HCT116 (cell line): Measurements from ENCODE around the gene CEP41. TPM values are rescaled to one million over a fixed set of nuclear protein-coding genes. Genes with fewer than 3 reads are reported as not detected.

ENCODE experiments used
- ATAC-seq: fragments of 200-7000 bp; cut with Tn5 transposase; 2 replicates; pipeline ENCODE4 v1.9.1; 2020; ENCODE audit warnings: mild to moderate bottlenecking, moderate library complexity
- BruUV-seq: library from RNA; stranded (reverse); fragments of 400-500 nt; replicated peaks from 2 replicates; lab custom pipeline; 2021; lab: Mats Ljungman, UMichigan
- CTCF ChIA-PET: fragments of 300-600 bp; sonication (Branson Sonifier 250); formaldehyde crosslinking; loops from one replicate; lab custom pipeline; 2021; ENCODE audit warnings: antibody characterized with exemption; lab: Charles Lee
- POLR2A ChIA-PET: fragments of 300-600, 350-600 bp; sonication (Branson Sonifier 250); formaldehyde crosslinking; loops from one replicate; lab custom pipeline; 2021; ENCODE audit warnings: antibody characterized with exemption; lab: Charles Lee
- RAD21 ChIA-PET, 2 experiments: fragments of 300-600 bp; sonication (Branson Sonifier 250); formaldehyde crosslinking; loops; one replicate each; lab custom pipeline; 2023; ENCODE audit warnings: low total read pairs in 2 of 2; ENCODE audit not compliant: uncharacterized antibody in 2 of 2, unreplicated experiment in 2 of 2, low non-redundant PET in 1 of 2; lab: Charles Lee
- DNase-seq: peaks from one replicate; pipeline ENCODE4 v3.0.0-alpha.2; 2010; ENCODE audit warnings: low read depth, low spot score
- H2AFZ ChIP-seq: fragments of 200-600 bp; shearing (Covaris generic), sonication (generic); 2 replicates; pipeline ENCODE4 v1.6.1; 2017; ENCODE audit warnings: low read depth, mixed run types, mixed read lengths, antibody characterized with exemption, low read length; ENCODE audit not compliant: poor library complexity, severe bottlenecking
- H3K27ac ChIP-seq: 2 replicates; pipeline ENCODE4 v1.5.1; 2012; ENCODE audit warnings: low read depth, low read length
- H3K27me3 ChIP-seq: fragments of 200-600 bp; sonication (generic); 2 replicates; pipeline ENCODE4 v1.6.1; 2016; ENCODE audit warnings: mixed run types, low read length, mixed read lengths; ENCODE audit not compliant: insufficient read depth
- H3K36me3 ChIP-seq, 2 experiments: fragments of 200-500 bp in 1 of 2; fragments of 200-600 bp in 1 of 2; sonication (Bioruptor generic) in 1 of 2; sonication (generic) in 1 of 2; 2 replicates each; pipeline versions ENCODE4 v1.5.1 to v1.6.1; 2014 to 2016; ENCODE audit warnings: low read length in 2 of 2, inconsistent platforms in 1 of 2, mixed read lengths in 1 of 2, mixed run types in 1 of 2; ENCODE audit not compliant: insufficient read depth in 2 of 2, control insufficient read depth in 1 of 2
- H3K4me1 ChIP-seq, 2 experiments: fragments of 200-600 bp in 1 of 2; sonication (generic) in 1 of 2; 2 replicates each; pipeline versions ENCODE4 v1.5.1 to v1.6.1; 2012 to 2017; ENCODE audit warnings: low read length in 2 of 2, inconsistent platforms in 1 of 2, mild to moderate bottlenecking in 1 of 2, mixed read lengths in 1 of 2, mixed run types in 1 of 2, moderate library complexity in 1 of 2; ENCODE audit not compliant: insufficient read depth in 2 of 2, control insufficient read depth in 1 of 2
- H3K4me2 ChIP-seq: fragments of 200-600 bp; sonication (generic); 2 replicates; pipeline ENCODE4 v1.6.1; 2017; ENCODE audit warnings: mixed run types, low read length, mixed read lengths
- H3K4me3 ChIP-seq, 2 experiments: fragments of 200-600 bp in 1 of 2; sonication (generic) in 1 of 2; replicated peaks in 1 of 2; 2 replicates each; pipeline ENCODE4 v1.5.1; 2011 to 2016; ENCODE audit warnings: low read length in 2 of 2, control low read depth in 1 of 2, low read depth in 1 of 2, mild to moderate bottlenecking in 1 of 2, mixed read lengths in 1 of 2, mixed run types in 1 of 2
- H3K79me2 ChIP-seq: fragments of 200-600 bp; sonication (generic); 2 replicates; pipeline ENCODE4 v1.6.1; 2017; ENCODE audit warnings: mild to moderate bottlenecking, mixed run types, low read length, moderate library complexity, mixed read lengths; ENCODE audit not compliant: insufficient read depth
- H3K9ac ChIP-seq: fragments of 200-600 bp; sonication (generic); 2 replicates; pipeline ENCODE4 v1.6.1; 2016; ENCODE audit warnings: low read length, mixed read lengths
- H3K9me2 ChIP-seq: fragments of 200-600 bp; sonication (generic), shearing (Covaris generic); 2 replicates; pipeline ENCODE4 v1.6.1; 2017; ENCODE audit warnings: mixed run types, mild to moderate bottlenecking, moderate library complexity; ENCODE audit not compliant: insufficient read depth
- H3K9me3 ChIP-seq, 2 experiments: fragments of 200-500 bp in 1 of 2; fragments of 200-600 bp in 1 of 2; sonication (Bioruptor generic) in 1 of 2; sonication (generic) in 1 of 2; 2 replicates each; pipeline ENCODE4 v1.6.1; 2014 to 2017; ENCODE audit warnings: low read length in 2 of 2, mixed read lengths in 2 of 2, inconsistent platforms in 1 of 2, low read depth in 1 of 2, mild to moderate bottlenecking in 1 of 2, mixed run types in 1 of 2, moderate library complexity in 1 of 2; ENCODE audit not compliant: control insufficient read depth in 1 of 2, insufficient read depth in 1 of 2
- H4K20me1 ChIP-seq: fragments of 200-600 bp; sonication (generic), shearing (Covaris generic); 2 replicates; pipeline ENCODE4 v1.6.1; 2017; ENCODE audit warnings: mixed run types, mild to moderate bottlenecking, moderate library complexity; ENCODE audit not compliant: insufficient read depth
- CBX3 ChIP-seq: IDR thresholded peaks from 2 replicates; pipeline ENCODE4 v1.6.1; 2012; ENCODE audit warnings: low read depth
- CEBPB ChIP-seq: IDR thresholded peaks from 2 replicates; pipeline ENCODE4 v1.6.1; 2012; ENCODE audit warnings: low read depth
- EGR1 ChIP-seq: IDR thresholded peaks from 2 replicates; pipeline ENCODE4 v1.6.1; 2012; ENCODE audit warnings: low read depth
- ELF1 ChIP-seq: IDR thresholded peaks from 2 replicates; pipeline ENCODE4 v1.6.1; 2012; ENCODE audit warnings: low read depth, borderline replicate concordance
- EZH2 ChIP-seq: fragments of 200-600 bp; sonication (generic); IDR thresholded peaks from 2 replicates; pipeline ENCODE4 v1.6.1; 2017; ENCODE audit warnings: antibody characterized with exemption, mixed run types
- JUND ChIP-seq: IDR thresholded peaks from 2 replicates; pipeline ENCODE4 v1.6.1; 2012
- POLR2AphosphoS5 ChIP-seq: IDR thresholded peaks from 2 replicates; pipeline ENCODE4 v1.6.1; 2011; ENCODE audit warnings: mild to moderate bottlenecking, low read depth, low read length, moderate library complexity
- SRF ChIP-seq: IDR thresholded peaks from 2 replicates; pipeline ENCODE4 v1.6.1; 2012; ENCODE audit warnings: low read depth
- YY1 ChIP-seq: IDR thresholded peaks from 2 replicates; pipeline ENCODE4 v1.6.1; 2011; ENCODE audit warnings: low read length, low read depth, moderate library complexity, mild to moderate bottlenecking; ENCODE audit not compliant: insufficient replicate concordance; ENCODE audit errors: extremely low read depth
- ZFX ChIP-seq: fragments of 450-650 bp; IDR thresholded peaks from 2 replicates; pipeline ENCODE4 v1.6.1; 2017
- ZNF274 ChIP-seq: fragments of 200-500 bp; sonication (Bioruptor generic); IDR thresholded peaks from 2 replicates; pipeline ENCODE4 v1.6.1; 2014; ENCODE audit warnings: mild to moderate bottlenecking, low read depth, low read length, inconsistent platforms
- intact Hi-C: fragments of 100-400 bp; cut with micrococcal nuclease; formaldehyde crosslinking; loops from 2 replicates; pipeline ENCODE4 v1.10.0; 2022
- total RNA-seq: library from RNA; stranded (reverse); gene quantifications from one replicate; pipeline ENCODE4 v1.2.1, GENCODE V29; 2021; ENCODE audit not compliant: unreplicated experiment
- TF ChIP-seq, protein P1 (sequence below): IDR thresholded peaks from 2 replicates; pipeline ENCODE4 v1.6.1; 2012
- TF ChIP-seq, protein P2 (sequence below): IDR thresholded peaks from 2 replicates; pipeline ENCODE4 v1.6.1; 2011; ENCODE audit warnings: mild to moderate bottlenecking, low read length, moderate library complexity; ENCODE audit not compliant: insufficient replicate concordance; ENCODE audit errors: extremely low read depth
- TF ChIP-seq, protein P3 (sequence below): IDR thresholded peaks from 2 replicates; pipeline ENCODE4 v1.6.1; 2012
- TF ChIP-seq, protein P4 (sequence below), 3 experiments: fragments of 200-600 bp in 1 of 3; sonication (generic) in 1 of 3; IDR thresholded peaks in 2 of 3; conservative IDR thresholded peaks in 1 of 3; 2 replicates each; pipeline ENCODE4 v1.5.1; 2012 to 2017; ENCODE audit warnings: low read depth in 2 of 3, low read length in 2 of 3, antibody characterized with exemption in 1 of 3, borderline replicate concordance in 1 of 3, control low read depth in 1 of 3, mild to moderate bottlenecking in 1 of 3, mixed read lengths in 1 of 3, mixed run types in 1 of 3, moderate library complexity in 1 of 3; ENCODE audit not compliant: insufficient read depth in 1 of 3

The CEP41 gene
- total RNA-seq, 1 experiment from 2014 or later = 13.6 TPM

DNA sequence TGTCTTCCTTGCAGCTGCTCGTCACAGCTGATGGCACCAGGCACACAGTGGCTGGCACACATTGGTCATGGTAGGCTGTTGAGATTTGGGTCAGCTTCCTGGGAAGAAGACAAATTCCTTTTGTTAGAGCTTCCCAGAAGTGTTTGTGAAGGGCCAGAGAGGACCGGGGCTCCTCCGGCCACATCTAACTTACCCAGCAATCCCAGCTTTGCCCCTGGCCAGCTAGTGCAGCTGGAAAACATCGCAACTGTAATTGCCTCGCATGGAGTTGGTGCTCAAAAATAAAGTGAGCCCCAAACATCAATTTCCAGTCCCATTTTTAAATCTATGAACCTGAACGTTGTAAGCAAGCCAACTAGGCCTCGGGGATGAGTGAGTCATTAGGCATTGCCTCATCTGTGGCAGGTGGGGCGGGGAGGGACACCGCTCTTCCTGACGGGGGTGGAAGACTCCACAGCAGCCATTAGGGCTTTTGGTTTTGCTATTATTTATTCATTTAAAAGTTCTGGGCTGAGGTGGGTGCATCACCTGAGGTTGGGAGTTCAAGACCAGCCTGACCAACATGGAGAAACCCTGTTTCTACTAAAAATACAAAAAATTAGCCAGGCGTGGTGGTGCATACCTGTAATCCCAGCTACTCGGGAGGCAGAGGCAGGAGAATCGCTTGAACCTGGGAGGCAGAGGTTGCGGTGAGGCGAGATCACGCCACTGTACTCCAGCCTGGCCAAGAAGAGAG is 83.8 kb downstream of the CEP41 start (continued):
- TF ChIP-seq ELF1 = no peak
- peak; percentile 80; the same call in 1 of the 2 replicates for TF ChIP-seq CBX3
- TF ChIP-seq SRF = no peak
- peak; percentile 62 for TF ChIP-seq POLR2AphosphoS5
- TF ChIP-seq CEBPB = peak; percentile 98
- TF ChIP-seq, all 23 proteins: peak for 11

DNA sequence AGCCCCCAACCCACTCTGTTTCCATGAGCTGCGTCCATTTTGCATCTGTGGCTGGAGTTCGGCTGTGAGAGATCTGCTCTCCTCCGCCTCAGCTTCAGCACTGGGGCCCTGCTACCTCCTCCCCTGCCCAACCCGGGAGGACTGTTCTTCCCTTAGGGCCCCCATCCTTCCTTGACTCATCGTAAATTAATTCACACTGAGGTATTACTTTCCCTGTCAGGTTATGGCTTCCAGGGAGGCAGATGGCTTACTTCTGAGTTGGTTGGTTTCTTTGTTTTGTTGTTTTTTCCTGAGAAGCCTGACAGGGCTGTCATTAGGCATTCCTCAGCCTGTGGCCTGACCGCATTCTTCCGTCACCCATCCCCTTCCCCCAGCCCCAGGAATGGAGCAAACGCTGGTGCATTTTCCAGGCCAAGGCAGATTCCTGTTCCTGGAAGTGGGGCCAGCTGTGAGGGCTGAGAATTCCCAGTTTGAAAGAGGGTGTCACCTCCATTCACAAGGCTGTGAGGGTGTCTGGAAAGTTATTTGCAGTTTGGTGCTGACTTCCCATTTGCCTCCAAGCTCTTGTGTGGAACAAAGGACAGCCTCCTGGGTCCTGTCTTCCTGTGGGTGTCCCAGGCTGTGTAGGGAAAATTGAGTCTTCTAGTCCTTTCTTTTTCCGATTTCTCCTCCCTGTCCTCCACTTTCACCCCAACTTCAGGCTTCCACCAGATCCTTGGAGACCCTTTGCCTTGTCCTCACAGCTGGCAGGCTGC is 84.5 kb downstream of the CEP41 start:
- H3K27me3 ChIP-seq = no peaks in the 10 kb centered on the region
- peak; percentile 78 for ATAC-seq
- CTCF ChIA-PET = interaction anchor here (1.7 kb wide), 1 partner anchor 19 kb away, joined by 6 read pairs; no protein-coding TSS in a partner anchor
- peaks cover 0 to 21% of the 10 kb centered on the region in 2 experiments; a peak in 1 of 4 replicates for H3K9me3 ChIP-seq
- peak overlapping the region; percentile 80 for H3K27ac ChIP-seq
- H3K4me3 ChIP-seq = peak overlapping the region in 1 of 2 experiments; percentile 7; a peak in 2 of 4 replicates
- H3K36me3 ChIP-seq = no peaks in the 10 kb centered on the region
- peak overlapping the region; percentile 83 for H2AFZ ChIP-seq
- no peaks in the 10 kb centered on the region for H3K79me2 ChIP-seq
- BruUV-seq = no TSS peak
- no peaks in the 10 kb centered on the region for H3K9me2 ChIP-seq
- peak overlapping the region; percentile 20 for H3K9ac ChIP-seq
- H4K20me1 ChIP-seq = no peaks in the 10 kb centered on the region
- H3K4me1 ChIP-seq = peaks cover 31 to 44% of the 10 kb centered on the region in 2 experiments
- intact Hi-C loops = loop anchor here (5.0 kb wide), 1 partner anchor 64 kb away; the partner anchor contains the start of gene CPA4
- peak; percentile 68 for DNase-seq
- peak overlapping the region; percentile 63 for H3K4me2 ChIP-seq
- POLR2A ChIA-PET = no interaction called here
- RAD21 ChIA-PET = interaction anchor here in 1 of 2 experiments (0.6 kb wide), 1 partner anchor 64 kb away, joined by 3 read pairs; no protein-coding TSS in a partner anchor
- TF ChIP-seq, protein P1, sequence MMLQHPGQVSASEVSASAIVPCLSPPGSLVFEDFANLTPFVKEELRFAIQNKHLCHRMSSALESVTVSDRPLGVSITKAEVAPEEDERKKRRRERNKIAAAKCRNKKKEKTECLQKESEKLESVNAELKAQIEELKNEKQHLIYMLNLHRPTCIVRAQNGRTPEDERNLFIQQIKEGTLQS = no peak
- peak; percentile 65 for TF ChIP-seq JUND
- TF ChIP-seq, protein P2, sequence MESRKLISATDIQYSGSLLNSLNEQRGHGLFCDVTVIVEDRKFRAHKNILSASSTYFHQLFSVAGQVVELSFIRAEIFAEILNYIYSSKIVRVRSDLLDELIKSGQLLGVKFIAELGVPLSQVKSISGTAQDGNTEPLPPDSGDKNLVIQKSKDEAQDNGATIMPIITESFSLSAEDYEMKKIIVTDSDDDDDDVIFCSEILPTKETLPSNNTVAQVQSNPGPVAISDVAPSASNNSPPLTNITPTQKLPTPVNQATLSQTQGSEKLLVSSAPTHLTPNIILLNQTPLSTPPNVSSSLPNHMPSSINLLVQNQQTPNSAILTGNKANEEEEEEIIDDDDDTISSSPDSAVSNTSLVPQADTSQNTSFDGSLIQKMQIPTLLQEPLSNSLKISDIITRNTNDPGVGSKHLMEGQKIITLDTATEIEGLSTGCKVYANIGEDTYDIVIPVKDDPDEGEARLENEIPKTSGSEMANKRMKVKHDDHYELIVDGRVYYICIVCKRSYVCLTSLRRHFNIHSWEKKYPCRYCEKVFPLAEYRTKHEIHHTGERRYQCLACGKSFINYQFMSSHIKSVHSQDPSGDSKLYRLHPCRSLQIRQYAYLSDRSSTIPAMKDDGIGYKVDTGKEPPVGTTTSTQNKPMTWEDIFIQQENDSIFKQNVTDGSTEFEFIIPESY = no peak
- no peak; the same call in 1 of the 2 replicates for TF ChIP-seq SRF
- no peak for TF ChIP-seq ZFX
- TF ChIP-seq YY1 = peak; percentile 12
- TF ChIP-seq ZNF274 = no peak
- TF ChIP-seq ELF1 = no peak
- TF ChIP-seq POLR2AphosphoS5 = no peak
- TF ChIP-seq EZH2 = no peak
- TF ChIP-seq CEBPB = no peak
- TF ChIP-seq EGR1 = no peak
- TF ChIP-seq, protein P3, sequence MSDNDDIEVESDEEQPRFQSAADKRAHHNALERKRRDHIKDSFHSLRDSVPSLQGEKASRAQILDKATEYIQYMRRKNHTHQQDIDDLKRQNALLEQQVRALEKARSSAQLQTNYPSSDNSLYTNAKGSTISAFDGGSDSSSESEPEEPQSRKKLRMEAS = no peak
- TF ChIP-seq, protein P4, sequence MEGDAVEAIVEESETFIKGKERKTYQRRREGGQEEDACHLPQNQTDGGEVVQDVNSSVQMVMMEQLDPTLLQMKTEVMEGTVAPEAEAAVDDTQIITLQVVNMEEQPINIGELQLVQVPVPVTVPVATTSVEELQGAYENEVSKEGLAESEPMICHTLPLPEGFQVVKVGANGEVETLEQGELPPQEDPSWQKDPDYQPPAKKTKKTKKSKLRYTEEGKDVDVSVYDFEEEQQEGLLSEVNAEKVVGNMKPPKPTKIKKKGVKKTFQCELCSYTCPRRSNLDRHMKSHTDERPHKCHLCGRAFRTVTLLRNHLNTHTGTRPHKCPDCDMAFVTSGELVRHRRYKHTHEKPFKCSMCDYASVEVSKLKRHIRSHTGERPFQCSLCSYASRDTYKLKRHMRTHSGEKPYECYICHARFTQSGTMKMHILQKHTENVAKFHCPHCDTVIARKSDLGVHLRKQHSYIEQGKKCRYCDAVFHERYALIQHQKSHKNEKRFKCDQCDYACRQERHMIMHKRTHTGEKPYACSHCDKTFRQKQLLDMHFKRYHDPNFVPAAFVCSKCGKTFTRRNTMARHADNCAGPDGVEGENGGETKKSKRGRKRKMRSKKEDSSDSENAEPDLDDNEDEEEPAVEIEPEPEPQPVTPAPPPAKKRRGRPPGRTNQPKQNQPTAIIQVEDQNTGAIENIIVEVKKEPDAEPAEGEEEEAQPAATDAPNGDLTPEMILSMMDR (IDR thresholded peaks at IDR 0.05 in 2 of 3, conservative IDR thresholded peaks at IDR 0.05 in 1 of 3; ENCODE audit: borderline replicate concordance in 1 of 3, insufficient read depth in 1 of 3, low read depth in 2 of 3, low read length in 2 of 3) = no peak
